GM12878 (cell line): Measurements from ENCODE around the gene RAB24. TPM values are rescaled to one million over a fixed set of nuclear protein-coding genes. Genes with fewer than 3 reads are reported as not detected.

Source experiments
- ATAC-seq: fragments of 200-7000 bp; cut with Tn5 transposase; 3 replicates; pipeline ENCODE4 v1.9.1; 2020; ENCODE audit warnings: mild to moderate bottlenecking, moderate library complexity
- BruUV-seq: library from RNA; stranded (reverse); fragments of 400-500 nt; replicated peaks from 2 replicates; lab custom pipeline; 2021; lab: Mats Ljungman, UMichigan
- CTCF ChIA-PET: fragments of 300-600 bp; sonication (Branson Sonifier 250); formaldehyde crosslinking; extraction: SDS; loops from one replicate; lab custom pipeline; 2021; ENCODE audit warnings: inconsistent platforms; lab: Yijun Ruan, JAX
- POLR2A ChIA-PET: fragments of 350-600 bp; formaldehyde crosslinking; extraction: SDS; loops from one replicate; lab custom pipeline; 2021; ENCODE audit warnings: inconsistent platforms; lab: Charles Lee
- RAD21 ChIA-PET: fragments of 300-600 bp; sonication (Branson Sonifier 250); formaldehyde crosslinking; loops from one replicate; lab custom pipeline; 2023; ENCODE audit warnings: antibody characterized with exemption; ENCODE audit not compliant: unreplicated experiment; lab: Charles Lee
- SMC1A ChIA-PET: fragments of 300-600 bp; sonication (Branson Sonifier 250); formaldehyde crosslinking; loops from one replicate; lab custom pipeline; 2023; ENCODE audit not compliant: unreplicated experiment, uncharacterized antibody; lab: Charles Lee
- DNase-seq: peaks from one replicate; pipeline ENCODE4 v3.0.0-alpha.2; 2011; ENCODE audit warnings: low read depth, low spot score
- FAIRE-seq: peaks from 3 replicates; lab custom pipeline; 2011; peaks lifted over from hg19 to GRCh38; lab: Jason Lieb, UNC
- H2AFZ ChIP-seq: 2 replicates; pipeline ENCODE4 v1.6.0; 2011; ENCODE audit warnings: low read depth, low read length, control low read depth; ENCODE audit not compliant: control insufficient read depth
- H3K27ac ChIP-seq: 2 replicates; pipeline ENCODE4 v1.5.1; 2011; ENCODE audit warnings: control low read depth; ENCODE audit not compliant: control insufficient read depth, insufficient read depth
- H3K27me3 ChIP-seq, 2 experiments: replicated peaks in 1 of 2; 2 replicates each; pipeline versions ENCODE4 v1.6.0 to v1.6.1; 2011; ENCODE audit warnings: low read length in 1 of 2; ENCODE audit not compliant: control insufficient read depth in 2 of 2, insufficient read depth in 2 of 2
- H3K36me3 ChIP-seq, 2 experiments: 2 replicates each; pipeline ENCODE4 v1.5.1; 2011; ENCODE audit warnings: low read length in 1 of 2; ENCODE audit not compliant: control insufficient read depth in 2 of 2, insufficient read depth in 2 of 2
- H3K4me1 ChIP-seq: 2 replicates; pipeline ENCODE4 v1.6.1; 2011; ENCODE audit warnings: mild to moderate bottlenecking, low read length, moderate library complexity, mixed read lengths; ENCODE audit not compliant: control insufficient read depth, insufficient read depth
- H3K4me2 ChIP-seq: 2 replicates; pipeline ENCODE4 v1.6.0; 2011; ENCODE audit warnings: control low read depth; ENCODE audit not compliant: control insufficient read depth, insufficient read depth
- H3K4me3 ChIP-seq: fragments of 200-600 bp; sonication (generic); 2 replicates; pipeline ENCODE4 v1.5.1; 2016
- H3K79me2 ChIP-seq: 2 replicates; pipeline ENCODE4 v1.6.0; 2011; ENCODE audit warnings: low read length; ENCODE audit not compliant: control insufficient read depth, insufficient read depth
- H3K9ac ChIP-seq: 2 replicates; pipeline ENCODE4 v1.8.0; 2011; ENCODE audit warnings: low read length, control low read depth, mixed read lengths; ENCODE audit not compliant: control insufficient read depth, insufficient read depth
- H3K9me3 ChIP-seq: replicated peaks from 3 replicates; pipeline ENCODE4 v1.5.1; 2011; ENCODE audit warnings: mild to moderate bottlenecking, low read length; ENCODE audit not compliant: control insufficient read depth, insufficient read depth
- H4K20me1 ChIP-seq: 2 replicates; pipeline ENCODE4 v1.6.0; 2011; ENCODE audit not compliant: control insufficient read depth, insufficient read depth
- BCLAF1 ChIP-seq: fragments of 450-650 bp; IDR thresholded peaks from 2 replicates; pipeline ENCODE4 v1.6.1; 2017; ENCODE audit warnings: antibody characterized with exemption, mild to moderate bottlenecking, moderate library complexity
- BMI1 ChIP-seq: fragments of 450-650 bp; IDR thresholded peaks from 2 replicates; pipeline ENCODE4 v1.6.1; 2016; ENCODE audit warnings: mild to moderate bottlenecking, moderate library complexity, borderline replicate concordance
- DPF2 ChIP-seq: fragments of 450-650 bp; IDR thresholded peaks from 2 replicates; pipeline ENCODE4 v1.6.1; 2017; ENCODE audit warnings: mild to moderate bottlenecking
- EZH2 ChIP-seq: IDR thresholded peaks from 2 replicates; pipeline ENCODE4 v1.6.1; 2012; ENCODE audit warnings: low read depth, mild to moderate bottlenecking, control low read depth, inconsistent platforms, low read length, borderline replicate concordance; ENCODE audit not compliant: control insufficient read depth
- GATAD2B ChIP-seq: fragments of 450-650 bp; conservative IDR thresholded peaks from 2 replicates; pipeline ENCODE4 v1.6.1; 2017; ENCODE audit warnings: low read depth, mild to moderate bottlenecking, moderate library complexity
- HDAC2 ChIP-seq: fragments of 200-600 bp; sonication (generic); IDR thresholded peaks from 2 replicates; pipeline ENCODE4 v1.6.1; 2017
- LARP7 ChIP-seq: fragments of 450-650 bp; IDR thresholded peaks from 2 replicates; pipeline ENCODE4 v1.6.1; 2017; ENCODE audit warnings: mild to moderate bottlenecking
- MTA2 ChIP-seq: fragments of 450-650 bp; IDR thresholded peaks from 2 replicates; pipeline ENCODE4 v1.6.1; 2016; ENCODE audit warnings: low read depth, mild to moderate bottlenecking, moderate library complexity
- MXI1 ChIP-seq: fragments of 150-350 bp; IDR thresholded peaks from 2 replicates; pipeline ENCODE4 v1.6.1; 2011; ENCODE audit warnings: low read depth, mild to moderate bottlenecking, inconsistent platforms, low read length, improper control_type of control experiment
- NFIC ChIP-seq: IDR thresholded peaks from 2 replicates; pipeline ENCODE4 v1.6.1; 2012; ENCODE audit warnings: low read depth, mild to moderate bottlenecking, inconsistent platforms, low read length, moderate library complexity
- NFYA ChIP-seq: IDR thresholded peaks from 2 replicates; pipeline ENCODE4 v1.6.1; 2011; ENCODE audit warnings: low read depth, mild to moderate bottlenecking, low read length, improper control_type of control experiment, borderline replicate concordance
- PRDM15 ChIP-seq: fragments of 450-650 bp; formaldehyde crosslinking; IDR thresholded peaks from 2 replicates; pipeline ENCODE4 v1.4.0; 2020; ENCODE audit warnings: mild to moderate bottlenecking, moderate library complexity
- RBBP5 ChIP-seq: fragments of 200-600 bp; sonication (generic); conservative IDR thresholded peaks from 2 replicates; pipeline ENCODE4 v1.6.1; 2016
- TCF12 ChIP-seq: IDR thresholded peaks from 2 replicates; pipeline ENCODE4 v1.6.1; 2011; ENCODE audit warnings: low read depth, mild to moderate bottlenecking, low read length
- TCF3 ChIP-seq: IDR thresholded peaks from 2 replicates; pipeline ENCODE4 v1.6.1; 2012; ENCODE audit warnings: low read depth, mild to moderate bottlenecking, low read length, borderline replicate concordance; ENCODE audit not compliant: insufficient read depth
- ZNF384 ChIP-seq: IDR thresholded peaks from 2 replicates; pipeline ENCODE4 v1.6.1; 2012; ENCODE audit warnings: low read depth, mild to moderate bottlenecking, low read length, improper control_type of control experiment, borderline replicate concordance
- ZZZ3 ChIP-seq: IDR thresholded peaks from 2 replicates; pipeline ENCODE4 v1.6.1; 2011; ENCODE audit warnings: low read depth; ENCODE audit not compliant: control insufficient read depth, insufficient read length
- WGBS: methylation state at CpG from one replicate; pipeline ENCODE4 v1.1.6; 2016; ENCODE audit warnings: low lambda C conversion rate; ENCODE audit not compliant: insufficient replicate concordance, insufficient coverage; ENCODE audit errors: missing lambda C conversion rate; 5-methylcytosine and 5-hydroxymethylcytosine counted together
- in situ Hi-C: fragments of 300-500 bp; cut with MboI; formaldehyde crosslinking; loops from 9 replicates; pipeline ENCODE4 v1.14.3; 2018; ENCODE audit warnings: mixed read lengths
- intact Hi-C: fragments of 100-400 bp; cut with micrococcal nuclease; formaldehyde crosslinking; loops from one replicate; pipeline ENCODE4 v1.14.2; 2022; ENCODE audit not compliant: unreplicated experiment
- polyA plus RNA-seq, 11 experiments: library from polyadenylated mRNA; depleted of rRNA in 4 of 11; unstranded in 6 of 11; stranded (reverse) in 5 of 11; fragments of >200 nt; fragmentation: Nextera tagmentation in 4 of 11; fragmentation: Illumina TruSeq in 1 of 11; extraction: Ambion mirVana in 4 of 11; extraction: Trizol in 1 of 11; gene quantifications; 1 replicate in 1 of 11; 2 replicates in 10 of 11; pipeline versions ENCODE4 v1.2.1 to v1.2.3, GENCODE V29; 2011 to 2016; ENCODE audit warnings: inconsistent platforms in 2 of 11, missing spikeins in 2 of 11, low read depth in 1 of 11
- total RNA-seq, 4 experiments: library from RNA; depleted of rRNA in 3 of 4; stranded (reverse); fragments of >200 nt in 3 of 4; fragmentation: Illumina TruSeq in 1 of 4; extraction: Trizol in 1 of 4; gene quantifications; 2 replicates each; pipeline versions ENCODE4 v1.2.1 to v1.2.3, GENCODE V29; 2013 to 2021

RAB24 gene
- total and polyA plus RNA-seq, 10 of the 15 experiments (the other 5 are each of a cell fraction or from before 2014, with no cell fraction given) = 8.0 to 44.4 (median 24.4) TPM

- DNase-seq (no peak), FAIRE-seq (no peak), ATAC-seq (no peak)
- no TSS peak for BruUV-seq
- H3K27me3 ChIP-seq = no peaks in the 10 kb centered on the region
- CTCF ChIA-PET = interaction anchor here (0.6 to 4.6 kb wide), 4 partner anchors 12 to 508 kb away, joined by 3 to 25 read pairs (median 12); no protein-coding TSS in a partner anchor
- H3K27ac ChIP-seq = no peak overlapping the region
- H3K4me1 ChIP-seq = peaks cover 43% of the 10 kb centered on the region
- peaks cover 19 to 27% of the 10 kb centered on the region in 2 experiments for H3K36me3 ChIP-seq
- in situ Hi-C loops (loop anchor here (5.0 kb wide), 1 partner anchor 181 kb away; no protein-coding TSS in a partner anchor), intact Hi-C loops (no loop called here)
- SMC1A ChIA-PET = interaction anchor here (1.0 to 1.9 kb wide), 4 partner anchors 12 to 184 kb away, joined by 3 to 6 read pairs (median 4); no protein-coding TSS in a partner anchor
- H3K9me3 ChIP-seq = no peaks in the 10 kb centered on the region
- H3K9ac ChIP-seq = no peak overlapping the region
- WGBS = 96% methylated on average over 2 of the region's 2 CpGs
- H3K4me3 ChIP-seq = no peak overlapping the region
- H4K20me1 ChIP-seq = no peaks in the 10 kb centered on the region
- POLR2A ChIA-PET = no interaction called here
- RAD21 ChIA-PET = no interaction called here
- no peak overlapping the region for H3K4me2 ChIP-seq
- no peak overlapping the region for H2AFZ ChIP-seq
- TF ChIP-seq ZZZ3 = no peak
- TF ChIP-seq DPF2 = no peak
- no peak for TF ChIP-seq MXI1
- no peak for TF ChIP-seq BMI1
- no peak for TF ChIP-seq RBBP5
- no peak for TF ChIP-seq HDAC2
- no peak for TF ChIP-seq ZNF384
- TF ChIP-seq EZH2 = no peak
- no peak for TF ChIP-seq TCF12
- no peak for TF ChIP-seq NFIC
- no peak for TF ChIP-seq LARP7
- no peak for TF ChIP-seq PRDM15
- TF ChIP-seq TCF3 = no peak
- TF ChIP-seq GATAD2B = no peak
- no peak for TF ChIP-seq NFYA
- TF ChIP-seq MTA2 = no peak
- TF ChIP-seq BCLAF1 = no peak
- H3K79me2 ChIP-seq = peaks cover 13% of the 10 kb centered on the region
Observed at GRCh38 chr5:177297922-177298321, 5.6 kb downstream of the RAB24 start.
